SH-SY5Y (cell line): ENCODE data around the gene PAFAH1B2.

Experiments used
- GATA2 ChIP-seq: IDR thresholded peaks from 2 replicates; pipeline ENCODE4 v1.6.1; 2011; ENCODE audit warnings: mild to moderate bottlenecking, low read depth, low read length
- GATA3 ChIP-seq: IDR thresholded peaks from 2 replicates; pipeline ENCODE4 v1.6.1; 2011; ENCODE audit warnings: low read depth, mild to moderate bottlenecking, low read length, moderate library complexity

PAFAH1B2 gene

GRCh38 chr11:117154468-117154867, 10.4 kb downstream of the PAFAH1B2 start:
- TF ChIP-seq GATA3 (no peak), GATA2 (no peak)

- TF ChIP-seq GATA3 (no peak), GATA2 (no peak)
Measured at GRCh38 chr11:117157507-117157906, 13.4 kb downstream of the PAFAH1B2 start.

GRCh38 chr11:117159892-117160291, 15.8 kb downstream of the PAFAH1B2 start:
- TF ChIP-seq GATA2: no peak
- TF ChIP-seq GATA3: no peak

GRCh38 chr11:117160826-117161225, 16.7 kb downstream of the PAFAH1B2 start:
- TF ChIP-seq GATA2: no peak
- TF ChIP-seq GATA3: no peak

- TF ChIP-seq GATA2: no peak
- no peak for TF ChIP-seq GATA3
Measured at GRCh38 chr11:117166491-117166890, 22.4 kb downstream of the PAFAH1B2 start.

- TF ChIP-seq GATA2 (no peak), GATA3 (no peak)
Measured at GRCh38 chr11:117169736-117170135, 25.6 kb downstream of the PAFAH1B2 start.

- TF ChIP-seq GATA2 (no peak), GATA3 (no peak)
Measured at GRCh38 chr11:117170210-117170609, 26.1 kb downstream of the PAFAH1B2 start.

GRCh38 chr11:117171007-117171403, 26.9 kb downstream of the PAFAH1B2 start:
- TF ChIP-seq GATA2: no peak
- no peak for TF ChIP-seq GATA3

GRCh38 chr11:117171404-117172061, 27.4 kb downstream of the PAFAH1B2 start:
- TF ChIP-seq GATA3: no peak

- TF ChIP-seq GATA2 (no peak), GATA3 (no peak)
Measured at GRCh38 chr11:117172724-117173421, 28.8 kb downstream of the PAFAH1B2 start.

GRCh38 chr11:117175104-117175503, 31.0 kb downstream of the PAFAH1B2 start:
- TF ChIP-seq GATA2 (no peak), GATA3 (no peak)

- TF ChIP-seq GATA3: no peak
- no peak for TF ChIP-seq GATA2
Measured at GRCh38 chr11:117175781-117176180, 31.7 kb downstream of the PAFAH1B2 start.

GRCh38 chr11:117176186-117176585, 32.1 kb downstream of the PAFAH1B2 start:
- TF ChIP-seq GATA3 (no peak), GATA2 (no peak)

GRCh38 chr11:117177534-117178209, 33.6 kb downstream of the PAFAH1B2 start:
- TF ChIP-seq GATA2 (no peak), GATA3 (no peak)
